NCI-H526 treated with DMSO at 0.1 percent for 48 hours (cell line): Measurements from ENCODE around the gene HDAC7.

ENCODE experiments used
- DNase-seq: peaks from one replicate; lab custom pipeline; 2025; lab: John Stamatoyannopoulos, UW

HDAC7 gene

GRCh38 chr12:47819896-47820630, at the start of gene HDAC7:
Gene HDAC7, minus strand, starts transcription at chr12:47819903. Its CDS starts 118 bp downstream, at chr12:47819785.
- DNase-seq: peak; percentile 65

DNA sequence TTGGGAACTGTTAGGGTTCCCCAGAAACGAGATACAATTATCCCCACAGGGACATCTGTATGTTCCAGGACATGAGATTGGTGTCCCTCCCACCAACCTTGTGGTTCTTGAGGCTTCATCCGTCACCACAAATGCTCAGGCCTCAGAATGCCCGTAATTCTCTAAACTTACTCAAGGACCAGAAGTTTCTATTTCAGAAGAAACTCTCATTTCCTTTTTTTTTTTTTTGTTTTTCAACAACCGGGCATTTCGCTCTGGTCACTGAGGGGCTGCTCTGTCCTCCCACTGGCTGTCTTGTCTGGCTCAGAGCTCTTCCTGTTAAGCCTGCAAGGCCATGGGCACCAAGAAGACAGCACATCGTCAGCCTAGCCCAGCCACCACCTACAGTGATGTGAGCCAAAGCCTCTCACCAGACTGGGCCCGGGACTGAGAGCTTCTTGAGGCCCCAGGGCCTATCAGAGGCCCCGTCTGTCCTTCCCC, 48.9 kb upstream of the HDAC7 start:
- DNase-seq: no peak

DNA sequence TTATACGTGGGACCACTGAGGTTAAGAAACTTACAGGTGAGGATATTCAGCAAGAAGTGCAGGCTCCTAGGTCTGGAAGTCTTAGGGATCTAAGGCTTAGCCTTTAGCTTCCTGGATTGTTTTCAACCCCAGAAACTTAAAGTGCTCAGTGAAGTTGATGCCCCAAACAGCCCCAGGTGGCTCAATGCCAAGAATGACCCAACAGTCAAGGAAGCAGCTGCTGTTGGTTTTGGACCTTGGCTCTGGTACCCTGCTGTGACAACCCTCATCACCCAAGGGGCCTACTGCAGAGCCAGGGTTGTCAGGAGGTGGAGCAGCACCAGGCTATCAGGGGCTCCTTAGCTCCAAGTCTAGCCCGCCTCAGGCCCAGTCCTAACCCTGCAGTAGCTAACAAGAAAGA, 48.3 kb upstream of the HDAC7 start:
- DNase-seq: no peak

DNA sequence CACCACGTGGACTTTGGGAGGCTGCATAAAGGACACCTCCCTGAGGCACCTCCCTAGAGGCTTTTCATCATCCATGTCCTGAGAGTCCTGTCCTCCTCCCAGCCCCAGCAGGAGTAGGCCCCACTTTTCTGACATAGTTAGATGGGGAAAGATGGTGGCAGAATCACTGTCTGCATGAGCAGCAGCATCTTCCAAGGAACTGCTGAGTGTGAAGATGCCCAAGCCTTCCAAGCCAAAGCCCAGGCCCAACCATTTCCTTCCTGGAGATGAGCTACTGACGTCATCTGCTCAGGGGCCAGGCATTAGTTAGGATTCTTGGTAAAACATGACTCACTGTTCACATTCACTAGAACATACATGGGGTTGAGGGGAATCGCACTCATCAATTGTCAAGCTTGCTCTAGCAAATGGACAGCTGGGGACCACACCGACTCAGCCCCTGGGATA, 47.8 kb upstream of the HDAC7 start:
- no peak for DNase-seq

DNA sequence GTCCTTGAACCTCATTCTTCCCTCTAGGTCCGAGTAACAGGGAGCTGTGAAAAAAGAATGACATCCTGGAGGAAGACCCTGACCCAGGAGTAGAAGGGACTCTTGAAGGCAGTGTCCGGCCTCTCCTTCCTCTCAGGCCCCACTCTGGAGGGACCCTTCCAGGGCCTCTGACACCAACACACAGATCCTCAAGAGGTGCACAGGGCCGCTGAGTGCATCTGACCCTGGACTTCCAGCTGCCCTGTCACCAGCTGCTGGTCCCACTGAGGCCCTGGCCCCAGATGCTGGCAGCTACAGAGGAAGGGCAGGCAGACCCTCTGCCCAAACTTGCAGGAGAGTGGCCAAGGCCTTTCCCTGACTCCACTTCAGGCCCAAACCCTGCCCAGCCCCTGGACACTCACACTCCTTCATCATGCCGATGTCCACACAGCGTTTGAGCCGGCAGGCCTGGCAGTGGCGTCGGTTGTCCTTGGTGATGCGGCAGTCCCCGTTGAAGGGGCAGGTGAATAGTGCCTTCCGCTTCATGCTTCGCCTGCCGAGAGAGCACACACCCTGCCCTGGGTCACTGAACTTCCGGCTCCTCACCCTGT, 45.0 kb upstream of the HDAC7 start:
- no peak for DNase-seq

DNA sequence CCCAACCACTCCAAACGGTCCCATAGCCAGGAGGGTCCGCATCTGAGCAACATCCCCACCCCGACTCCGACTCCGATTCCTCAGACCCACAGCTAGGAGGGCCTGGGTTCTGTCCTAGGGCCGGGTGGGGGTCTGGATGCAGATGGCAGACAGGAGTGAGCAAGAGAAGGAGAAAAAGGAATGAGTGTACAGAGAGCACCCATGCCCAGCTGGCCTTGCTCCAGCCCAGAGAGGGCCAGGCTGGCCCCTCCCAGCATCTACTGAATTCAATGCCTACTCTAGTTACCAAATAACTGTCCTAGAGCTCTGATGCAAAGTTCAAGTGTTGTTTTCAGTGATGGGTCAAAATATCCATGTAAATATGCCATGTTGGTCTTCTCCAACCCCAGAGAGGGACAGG, 44.3 kb upstream of the HDAC7 start:
- no peak for DNase-seq

DNA sequence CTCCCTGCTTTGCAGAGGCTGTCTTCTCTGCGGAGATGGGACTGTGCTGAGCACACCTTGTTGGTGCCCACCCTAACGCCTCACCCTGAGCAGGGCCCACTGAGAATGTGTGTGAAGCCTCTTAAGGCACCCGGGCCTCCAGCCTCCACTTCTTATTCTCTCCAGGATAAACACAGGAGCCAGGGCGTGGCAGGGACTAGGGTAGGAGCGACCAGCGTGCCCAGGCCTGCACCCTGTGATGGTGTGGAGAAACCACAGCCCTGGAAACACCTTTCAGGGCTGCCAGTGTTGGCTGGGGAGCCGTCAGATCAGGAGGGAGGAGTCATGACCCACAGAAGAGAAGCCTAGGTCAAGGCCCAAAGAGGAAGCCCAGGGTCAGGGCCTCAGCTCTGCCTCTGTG, 43.8 kb upstream of the HDAC7 start:
- no peak for DNase-seq

- no peak for DNase-seq
Measured at GRCh38 chr12:47862881-47863280, 43.2 kb upstream of the HDAC7 start.

- DNase-seq: no peak
Measured at GRCh38 chr12:47862167-47862750, 42.6 kb upstream of the HDAC7 start.

DNA sequence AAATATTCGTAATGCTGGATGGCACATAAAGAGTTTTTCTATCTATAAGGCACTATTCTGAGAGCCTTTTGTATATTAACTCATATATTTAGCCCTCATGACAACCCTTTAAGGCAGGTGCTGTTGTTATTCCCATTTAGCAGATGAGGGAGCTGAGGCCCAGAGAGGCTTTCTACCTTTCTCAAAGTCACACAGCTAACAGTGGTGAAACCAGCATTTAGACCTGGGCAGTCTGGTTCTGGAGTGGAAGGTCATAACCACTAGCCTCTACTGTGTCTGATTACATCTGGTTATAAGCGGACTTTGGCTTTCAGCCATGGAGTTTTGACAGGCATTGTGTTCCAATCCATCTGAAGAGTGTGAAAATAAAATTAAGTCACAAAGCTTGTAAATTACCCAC, 41.2 kb upstream of the HDAC7 start:
- DNase-seq: no peak

DNA sequence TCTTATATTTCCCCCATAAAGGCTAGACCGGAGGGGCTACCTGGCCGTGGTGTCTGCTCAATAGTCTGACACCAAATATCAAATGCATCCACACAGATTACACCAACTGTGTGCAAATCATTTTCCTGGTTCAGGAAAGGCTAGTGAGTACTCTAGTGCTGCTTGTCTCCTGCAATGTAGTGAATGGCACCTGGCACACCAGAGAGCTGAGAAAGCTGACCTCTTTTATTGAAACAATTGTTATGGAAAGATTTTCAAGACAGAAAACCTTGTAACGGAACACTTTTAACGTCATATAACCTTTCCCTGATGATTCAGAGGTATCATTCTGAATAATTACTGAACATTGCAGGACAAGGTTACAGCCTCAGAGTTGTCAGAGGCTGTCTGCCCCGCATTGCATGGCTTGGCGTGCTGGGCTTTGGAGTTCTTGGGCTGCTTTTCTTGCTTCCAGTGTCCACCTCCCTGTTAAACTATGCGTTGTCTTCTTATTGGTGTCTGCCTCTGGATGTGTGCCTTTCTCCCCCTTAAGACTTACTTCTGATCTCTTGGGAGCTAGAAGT, 40.7 kb upstream of the HDAC7 start:
- DNase-seq: no peak

GRCh38 chr12:47858511-47859266, 39.0 kb upstream of the HDAC7 start:
- DNase-seq: no peak

DNA sequence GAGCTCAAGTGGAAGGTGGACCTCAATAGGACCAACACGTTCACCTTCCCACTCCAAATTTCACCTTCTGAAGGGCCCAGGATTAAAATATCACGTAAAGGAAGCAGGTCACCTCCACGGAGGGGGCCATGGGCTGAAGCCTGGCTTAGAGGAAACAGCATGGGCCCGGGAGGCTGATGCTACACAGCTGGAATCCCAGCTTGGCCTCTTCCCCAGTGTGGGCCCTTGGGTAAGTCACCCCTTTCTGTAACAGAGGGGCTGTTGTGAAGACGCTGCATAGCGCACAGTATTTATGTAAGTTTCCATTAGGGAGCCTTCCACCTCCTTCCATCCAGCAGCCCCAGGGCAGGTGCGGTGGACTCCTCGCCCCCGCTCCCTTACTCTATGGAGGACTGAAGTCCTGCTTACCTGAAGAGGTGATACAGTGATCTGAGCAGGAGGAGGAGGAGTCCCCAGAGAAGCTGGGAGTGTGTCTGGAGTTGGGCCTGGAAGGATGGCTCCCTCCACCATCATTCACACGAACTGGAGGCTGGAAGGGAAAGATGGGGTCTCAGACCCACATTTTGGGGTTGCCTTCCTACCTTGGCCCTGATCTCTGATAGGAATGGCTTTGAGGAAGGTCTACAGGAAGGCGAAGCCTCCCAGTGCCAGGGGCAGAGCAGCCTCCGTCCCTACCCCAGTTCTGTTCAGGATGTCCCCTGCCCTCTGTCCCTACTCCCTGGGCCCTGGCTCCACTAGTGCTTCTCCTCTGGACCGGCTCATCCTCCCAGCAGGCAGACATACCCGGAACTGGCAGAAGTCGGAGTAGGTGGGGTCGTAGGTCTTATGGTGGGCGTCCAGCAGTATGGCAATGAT, 37.2 kb upstream of the HDAC7 start:
- no peak for DNase-seq

GRCh38 chr12:47856094-47856493, 36.4 kb upstream of the HDAC7 start:
- no peak for DNase-seq

- DNase-seq: no peak
Measured at GRCh38 chr12:47855502-47855901, 35.8 kb upstream of the HDAC7 start.

- DNase-seq: no peak
Measured at GRCh38 chr12:47854531-47854930, 34.8 kb upstream of the HDAC7 start.

- no peak for DNase-seq
Measured at GRCh38 chr12:47852096-47852571, 32.4 kb upstream of the HDAC7 start.

DNA sequence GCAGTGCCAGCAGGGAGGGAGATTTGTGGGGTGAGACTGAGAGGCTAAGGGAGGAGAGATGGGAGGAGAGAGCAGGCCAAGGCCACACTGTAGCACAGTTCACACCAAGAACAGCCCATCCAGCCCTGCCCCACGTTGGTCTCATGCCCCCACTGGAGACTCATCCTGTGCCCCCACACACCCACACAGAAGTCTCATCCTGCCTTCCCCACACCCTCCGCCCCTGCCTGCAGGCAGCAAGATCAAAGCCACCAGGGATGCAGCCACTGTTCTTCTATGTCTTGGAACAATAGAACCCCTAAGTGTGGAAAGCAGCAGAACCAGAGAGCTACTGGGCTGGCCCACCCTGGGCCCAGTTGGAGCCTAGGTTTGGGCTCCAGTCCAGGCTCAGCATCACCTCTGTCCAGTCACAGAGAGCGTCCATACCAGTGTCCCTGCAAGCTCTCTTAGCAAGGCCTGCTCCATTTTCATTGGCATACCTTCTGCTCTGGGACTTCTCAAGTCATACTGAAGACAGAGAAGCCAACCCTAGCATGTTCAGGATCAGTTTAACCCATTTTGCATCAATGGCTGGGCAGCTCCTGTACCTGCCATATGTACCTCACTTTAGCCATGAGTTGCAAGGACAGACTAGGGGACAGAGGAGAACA, 31.7 kb upstream of the HDAC7 start:
- DNase-seq: no peak

- DNase-seq: no peak
Measured at GRCh38 chr12:47850153-47851084, 30.7 kb upstream of the HDAC7 start.
